GM12874 (cell line): ENCODE measurements around the gene SLC43A2.

Experiments used
- TF ChIP-seq, protein P1 (sequence below): IDR thresholded peaks from 2 replicates; pipeline ENCODE4 v1.5.1; 2011; ENCODE audit warnings: low read depth, mild to moderate bottlenecking, control low read depth, low read length, moderate library complexity; ENCODE audit not compliant: insufficient read depth

Gene SLC43A2

GRCh38 chr17:1639549-1640180 lies 11.0 kb upstream of the SLC43A2 start:
- TF ChIP-seq, protein P1, sequence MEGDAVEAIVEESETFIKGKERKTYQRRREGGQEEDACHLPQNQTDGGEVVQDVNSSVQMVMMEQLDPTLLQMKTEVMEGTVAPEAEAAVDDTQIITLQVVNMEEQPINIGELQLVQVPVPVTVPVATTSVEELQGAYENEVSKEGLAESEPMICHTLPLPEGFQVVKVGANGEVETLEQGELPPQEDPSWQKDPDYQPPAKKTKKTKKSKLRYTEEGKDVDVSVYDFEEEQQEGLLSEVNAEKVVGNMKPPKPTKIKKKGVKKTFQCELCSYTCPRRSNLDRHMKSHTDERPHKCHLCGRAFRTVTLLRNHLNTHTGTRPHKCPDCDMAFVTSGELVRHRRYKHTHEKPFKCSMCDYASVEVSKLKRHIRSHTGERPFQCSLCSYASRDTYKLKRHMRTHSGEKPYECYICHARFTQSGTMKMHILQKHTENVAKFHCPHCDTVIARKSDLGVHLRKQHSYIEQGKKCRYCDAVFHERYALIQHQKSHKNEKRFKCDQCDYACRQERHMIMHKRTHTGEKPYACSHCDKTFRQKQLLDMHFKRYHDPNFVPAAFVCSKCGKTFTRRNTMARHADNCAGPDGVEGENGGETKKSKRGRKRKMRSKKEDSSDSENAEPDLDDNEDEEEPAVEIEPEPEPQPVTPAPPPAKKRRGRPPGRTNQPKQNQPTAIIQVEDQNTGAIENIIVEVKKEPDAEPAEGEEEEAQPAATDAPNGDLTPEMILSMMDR = no peak

- TF ChIP-seq, protein P1 = no peak
Measured at GRCh38 chr17:1638624-1639300, 10.1 kb upstream of the SLC43A2 start.

DNA sequence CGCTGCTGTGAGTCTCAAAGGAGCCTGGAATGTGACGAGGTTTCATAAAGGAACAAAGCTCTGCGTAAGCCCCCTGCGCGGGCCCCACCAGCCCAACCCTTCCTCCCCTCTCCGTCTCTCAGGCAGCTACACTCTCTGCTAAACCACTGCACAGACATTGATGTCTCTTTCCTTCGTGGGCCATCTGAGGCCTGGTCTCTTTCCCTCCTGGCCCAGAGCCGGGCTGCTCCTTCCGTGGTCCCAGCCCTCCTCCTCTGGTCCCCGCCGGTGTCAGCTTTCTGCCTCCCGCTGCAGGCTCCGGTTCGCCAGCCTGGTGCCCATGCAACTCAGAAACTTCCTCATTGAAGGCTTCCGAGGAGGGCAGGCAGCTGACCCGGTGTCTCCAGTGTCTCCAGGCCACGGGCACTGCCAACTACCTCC lies 9.5 kb upstream of the SLC43A2 start:
- TF ChIP-seq, protein P1 = no peak

DNA sequence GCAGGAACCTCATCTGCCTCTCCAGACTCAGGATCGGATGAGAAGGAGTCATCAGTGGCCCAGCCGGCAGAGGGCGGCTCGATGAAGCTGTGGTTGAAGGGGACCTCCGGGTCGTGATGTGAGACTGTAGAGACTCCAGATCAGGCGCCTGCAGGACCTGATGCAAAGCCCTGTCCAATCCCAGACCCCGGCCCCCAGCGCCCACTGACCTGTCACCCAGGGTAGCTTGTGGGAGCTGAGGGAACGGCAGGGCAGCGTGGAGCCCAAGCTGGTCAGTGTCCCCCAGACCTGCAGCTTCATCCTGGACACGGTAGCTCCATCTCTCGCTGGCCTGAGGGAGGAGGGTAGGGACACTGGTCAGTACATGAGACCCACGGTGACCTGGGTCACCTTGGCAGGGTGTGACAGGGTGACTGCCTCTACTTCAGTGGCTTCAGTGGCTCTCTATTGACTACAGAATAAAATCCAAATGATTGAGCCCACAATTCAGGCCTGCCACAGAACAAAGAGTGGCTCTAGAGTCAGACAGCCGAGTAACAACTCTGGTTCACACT lies 8.2 kb upstream of the SLC43A2 start:
- TF ChIP-seq, protein P1 = no peak

- TF ChIP-seq, protein P1 = no peak
Measured at GRCh38 chr17:1635675-1636465, 7.2 kb upstream of the SLC43A2 start.

DNA sequence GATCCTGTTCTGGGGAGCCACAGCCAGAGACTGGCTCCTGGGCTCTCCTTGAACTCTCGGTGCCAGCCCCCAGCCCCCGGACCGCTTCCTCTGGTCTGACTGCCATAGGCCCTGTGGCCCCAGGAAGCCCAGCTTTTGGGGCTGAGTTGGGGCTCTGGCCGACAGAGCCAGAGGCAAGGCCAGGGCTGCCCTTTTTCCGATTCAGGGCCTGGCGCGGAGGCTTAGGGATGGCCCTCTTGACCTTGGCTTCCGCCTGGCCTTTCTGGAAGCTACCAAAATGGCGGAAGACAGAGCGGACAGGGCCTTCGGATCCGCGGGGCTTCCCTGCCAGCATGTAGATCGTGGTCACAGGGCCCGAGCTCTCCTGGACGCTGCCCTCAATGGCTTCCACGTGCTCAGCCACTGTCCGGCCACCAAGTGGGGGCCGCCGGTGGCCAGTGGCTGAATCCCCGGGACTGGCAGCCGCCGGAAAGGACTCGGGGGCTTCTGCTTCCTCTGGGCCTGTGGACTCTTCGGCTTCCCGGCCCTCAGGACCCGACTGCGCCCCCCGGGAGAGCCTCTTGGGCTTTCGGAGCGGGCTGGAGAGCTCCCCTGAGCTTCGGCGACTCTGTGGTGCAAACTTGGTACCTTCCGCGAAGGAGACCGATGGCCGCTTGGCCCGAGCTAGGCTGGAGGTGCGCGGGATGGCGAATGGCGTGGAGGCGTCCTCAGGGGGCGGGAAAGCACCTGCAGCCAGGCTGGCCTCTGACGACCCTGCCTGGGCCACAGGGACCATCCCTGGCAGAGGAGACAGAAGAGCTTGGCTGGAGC lies 6.4 kb upstream of the SLC43A2 start:
- TF ChIP-seq, protein P1 = no peak
